Uterus (tissue), 2 donors: Measurements from ENCODE around the gene NUDT22.

Experiments
- CTCF ChIP-seq, 4 experiments: fragments of 200-600 bp in 2 of 4; fragments of 450-650 bp in 2 of 4; sonication (generic) in 2 of 4; IDR thresholded peaks; one replicate each; pipeline ENCODE4 v1.5.1; 2016 to 2019; ENCODE audit warnings: antibody characterized with exemption in 4 of 4, mild to moderate bottlenecking in 2 of 4, moderate library complexity in 1 of 4
- POLR2A ChIP-seq, 2 donors: fragments of 450-650 bp; IDR thresholded peaks; one replicate each; pipeline ENCODE4 v1.6.1; 2016; ENCODE audit warnings: antibody characterized with exemption in 2 of 2, mild to moderate bottlenecking in 1 of 2, moderate library complexity in 1 of 2

DNA sequence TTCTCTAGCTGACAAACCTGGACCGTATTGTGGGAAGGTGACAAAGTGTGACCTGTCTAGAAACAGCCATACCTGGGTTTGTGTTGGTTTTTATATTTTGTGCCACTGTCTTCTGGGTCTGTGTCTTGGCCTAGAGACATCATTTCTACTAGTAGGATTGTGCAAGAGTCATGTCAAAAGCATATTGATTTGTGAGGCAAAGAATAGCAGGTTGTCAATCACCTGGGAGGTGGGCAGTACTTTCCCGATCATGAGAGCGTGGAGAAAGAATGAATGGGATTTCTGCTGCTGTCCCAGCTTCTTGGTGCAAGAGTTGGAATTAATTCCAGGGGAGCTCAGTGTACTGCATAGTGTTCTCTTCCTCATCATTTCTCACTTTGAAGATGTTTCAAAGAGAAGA, 24.5 kb upstream of the NUDT22 start:
- TF ChIP-seq POLR2A (IDR thresholded peaks at IDR 0.05) (no peak), CTCF (IDR thresholded peaks at IDR 0.05) (no peak)
